AG09309 (cell line): ENCODE data around the gene ATL3.

ENCODE experiments used
- DNase-seq: peaks from one replicate; pipeline ENCODE4 v3.0.0-alpha.2; 2010; ENCODE audit warnings: low read depth
- H3K4me3 ChIP-seq: 2 replicates; pipeline ENCODE4 v1.5.1; 2011; ENCODE audit warnings: mild to moderate bottlenecking, low read depth, low read length, moderate library complexity; ENCODE audit not compliant: control insufficient read depth
- CTCF ChIP-seq: IDR thresholded peaks from 2 replicates; pipeline ENCODE4 v1.5.1; 2011; ENCODE audit warnings: mild to moderate bottlenecking, low read depth, low read length, inconsistent platforms; ENCODE audit not compliant: insufficient read depth, control insufficient read depth; ENCODE audit errors: missing control alignments

Gene ATL3

GRCh38 chr11:63613517-63614135, 57.5 kb downstream of the ATL3 start:
- no peak for DNase-seq
- TF ChIP-seq CTCF: no peak
- peak overlapping the region; percentile 71 for H3K4me3 ChIP-seq

GRCh38 chr11:63612181-63612580, 59.0 kb downstream of the ATL3 start:
- H3K4me3 ChIP-seq: no peak overlapping the region
- no peak for DNase-seq
- no peak for TF ChIP-seq CTCF

- TF ChIP-seq CTCF: no peak
- DNase-seq: no peak
- no peak overlapping the region for H3K4me3 ChIP-seq
These were observed 59.8 kb downstream of the ATL3 start for GRCh38 chr11:63611395-63611747.

- DNase-seq: no peak
- H3K4me3 ChIP-seq: no peak overlapping the region
- TF ChIP-seq CTCF: no peak
These were observed 60.4 kb downstream of the ATL3 start for GRCh38 chr11:63610604-63611394.

GRCh38 chr11:63609971-63610580, 61.1 kb downstream of the ATL3 start:
- no peak for TF ChIP-seq CTCF
- H3K4me3 ChIP-seq: no peak overlapping the region
- no peak for DNase-seq

GRCh38 chr11:63609536-63609935, 61.6 kb downstream of the ATL3 start:
- DNase-seq: no peak
- H3K4me3 ChIP-seq: no peak overlapping the region
- no peak for TF ChIP-seq CTCF
